ENCODE measurements around the gene RAC2.

Gene RAC2

GRCh38 chr22:37275622-37276021 is 31.6 kb upstream of the RAC2 start:
- DNase-seq (ENCODE audit: low spot score) = no peak

GRCh38 chr22:37275134-37275533 is 31.1 kb upstream of the RAC2 start:
- DNase-seq (ENCODE audit: low spot score) = no peak

GRCh38 chr22:37274380-37274862 is 30.4 kb upstream of the RAC2 start:
- DNase-seq (ENCODE audit: low spot score) = no peak

- no peak for DNase-seq (ENCODE audit: low spot score)
Measured at GRCh38 chr22:37273846-37274225, 29.8 kb upstream of the RAC2 start.

GRCh38 chr22:37273126-37273845 is 29.2 kb upstream of the RAC2 start:
- DNase-seq (ENCODE audit: low spot score) = no peak

- no peak for DNase-seq (ENCODE audit: low spot score)
Measured at GRCh38 chr22:37270928-37271650, 27.0 kb upstream of the RAC2 start.

- no peak for DNase-seq (ENCODE audit: low spot score)
Measured at GRCh38 chr22:37269936-37270678, 26.0 kb upstream of the RAC2 start.

GRCh38 chr22:37267661-37268413 is 23.8 kb upstream of the RAC2 start:
- no peak for DNase-seq (ENCODE audit: low spot score)

- no peak for DNase-seq (ENCODE audit: low spot score)
Measured at GRCh38 chr22:37267135-37267587, 23.1 kb upstream of the RAC2 start.

GRCh38 chr22:37266581-37267134 is 22.6 kb upstream of the RAC2 start:
- DNase-seq (ENCODE audit: low spot score) = no peak

- no peak for DNase-seq (ENCODE audit: low spot score)
Measured at GRCh38 chr22:37263966-37264887, 20.2 kb upstream of the RAC2 start.

- no peak for DNase-seq (ENCODE audit: low spot score)
Measured at GRCh38 chr22:37262346-37262745, 18.3 kb upstream of the RAC2 start.

- DNase-seq (ENCODE audit: low spot score) = no peak
Measured at GRCh38 chr22:37260901-37261336, 16.9 kb upstream of the RAC2 start.

- no peak for DNase-seq (ENCODE audit: low spot score)
Measured at GRCh38 chr22:37260155-37260795, 16.2 kb upstream of the RAC2 start.

GRCh38 chr22:37259540-37260029 is 15.5 kb upstream of the RAC2 start:
- no peak for DNase-seq (ENCODE audit: low spot score)

- DNase-seq (ENCODE audit: low spot score) = no peak
Measured at GRCh38 chr22:37258753-37259401, 14.8 kb upstream of the RAC2 start.

- no peak for DNase-seq (ENCODE audit: low spot score)
Measured at GRCh38 chr22:37258005-37258752, 14.1 kb upstream of the RAC2 start.

- DNase-seq (ENCODE audit: low spot score) = no peak
Measured at GRCh38 chr22:37256075-37256726, 12.1 kb upstream of the RAC2 start.
